ENCODE results near the gene GPR157. TPM values are rescaled to one million over a fixed set of nuclear protein-coding genes. Genes with fewer than 3 reads are reported as not detected.

GPR157 gene
- total and polyA plus RNA-seq, 2 donors: 2.7 to 53.5 TPM

DNA sequence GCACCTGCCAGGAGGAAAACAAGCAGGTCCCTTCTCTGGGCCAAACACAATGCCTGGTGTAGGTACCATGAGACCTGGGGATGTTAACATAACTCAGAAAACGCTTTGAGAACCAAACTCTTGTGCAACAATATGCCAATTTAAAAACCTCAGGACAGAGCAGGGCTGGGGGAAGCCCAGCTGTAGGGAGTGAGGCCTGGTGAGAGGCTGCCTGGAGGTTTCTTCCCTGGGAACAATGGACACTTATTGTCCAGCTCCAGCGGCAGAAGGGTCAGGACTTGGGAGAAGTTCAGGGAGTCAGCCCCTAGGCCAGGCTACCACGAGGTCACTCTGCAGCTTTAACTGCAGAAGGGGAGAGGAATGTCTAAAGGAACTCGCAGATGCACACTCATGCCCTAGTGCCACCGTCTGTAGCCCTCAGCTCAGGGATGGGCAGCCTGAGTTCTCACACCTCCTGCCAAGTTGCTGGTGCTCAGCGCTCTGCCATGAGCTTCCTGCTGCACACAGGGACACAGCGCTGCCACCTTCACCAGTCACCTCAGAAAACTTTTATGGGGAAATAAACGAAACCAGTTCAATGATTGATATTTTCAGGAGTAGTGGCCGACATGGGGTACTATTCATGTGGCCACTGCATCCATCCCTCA lies 8.5 kb downstream of the GPR157 start:
- H3K4me1 ChIP-seq (ENCODE audit: insufficient read depth): no peaks in the 10 kb centered on the region
- WGBS: 81% methylated on average over 9 of the region's 9 CpGs
- no peak overlapping the region for H3K27ac ChIP-seq (ENCODE audit: low read depth)
- H3K36me3 ChIP-seq (ENCODE audit: insufficient read depth): no peaks in the 10 kb centered on the region
- H3K4me3 ChIP-seq (ENCODE audit: low read depth, low read length): no peak overlapping the region
- DNase-seq (ENCODE audit: extremely low spot score): no peak

DNA sequence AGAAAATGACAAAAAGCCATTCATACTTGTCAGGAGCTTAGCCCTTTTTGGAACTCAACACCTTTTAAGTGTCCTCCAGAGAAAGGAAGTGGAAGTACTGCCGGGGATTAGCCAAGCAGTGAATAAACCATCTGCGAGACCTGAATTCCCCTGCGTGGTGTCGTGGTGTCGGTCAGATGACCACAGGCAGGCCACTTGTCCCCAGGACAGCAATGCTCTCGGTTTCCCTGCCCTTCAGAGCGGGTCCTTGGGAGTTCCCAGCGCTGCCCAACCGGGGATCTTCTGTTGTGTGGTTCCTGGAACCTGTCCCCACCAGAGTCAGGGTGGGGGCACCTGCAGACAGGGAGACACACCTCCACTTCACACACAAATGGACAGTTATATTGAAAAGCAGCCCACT lies 9.2 kb downstream of the GPR157 start:
- 86% methylated on average over 9 of the region's 9 CpGs for WGBS
- no peaks in the 10 kb centered on the region for H3K4me1 ChIP-seq (ENCODE audit: insufficient read depth)
- no peak overlapping the region for H3K4me3 ChIP-seq (ENCODE audit: low read depth, low read length)
- no peak overlapping the region for H3K27ac ChIP-seq (ENCODE audit: low read depth)
- no peaks in the 10 kb centered on the region for H3K36me3 ChIP-seq (ENCODE audit: insufficient read depth)
- DNase-seq (ENCODE audit: extremely low spot score): no peak

DNA sequence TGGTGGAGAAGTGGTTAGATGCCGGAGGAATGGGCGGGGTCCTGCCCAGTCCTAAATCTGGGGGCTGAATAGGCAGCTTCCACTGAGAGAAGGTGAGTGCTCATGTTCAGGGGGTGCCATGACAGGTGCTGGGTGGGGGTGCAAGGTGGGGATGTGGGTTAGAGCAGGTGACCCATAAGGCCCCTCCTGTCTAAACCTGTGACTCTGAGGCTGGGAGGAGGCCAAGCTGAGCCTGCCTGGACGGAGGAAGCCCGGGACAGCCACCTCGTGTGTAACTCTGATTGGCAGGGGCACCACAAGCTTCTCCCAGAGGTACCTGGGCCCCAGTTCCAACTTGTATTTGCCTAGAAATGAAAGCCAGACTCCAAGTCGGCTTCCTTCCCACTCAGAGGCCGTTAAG lies 10.7 kb downstream of the GPR157 start:
- H3K4me1 ChIP-seq (ENCODE audit: insufficient read depth): no peaks in the 10 kb centered on the region
- WGBS: 73% methylated on average over 7 of the region's 7 CpGs
- no peak for DNase-seq (ENCODE audit: extremely low spot score)
- H3K36me3 ChIP-seq (ENCODE audit: insufficient read depth): no peaks in the 10 kb centered on the region
- H3K4me3 ChIP-seq (ENCODE audit: low read depth, low read length): no peak overlapping the region
- no peak overlapping the region for H3K27ac ChIP-seq (ENCODE audit: low read depth)

DNA sequence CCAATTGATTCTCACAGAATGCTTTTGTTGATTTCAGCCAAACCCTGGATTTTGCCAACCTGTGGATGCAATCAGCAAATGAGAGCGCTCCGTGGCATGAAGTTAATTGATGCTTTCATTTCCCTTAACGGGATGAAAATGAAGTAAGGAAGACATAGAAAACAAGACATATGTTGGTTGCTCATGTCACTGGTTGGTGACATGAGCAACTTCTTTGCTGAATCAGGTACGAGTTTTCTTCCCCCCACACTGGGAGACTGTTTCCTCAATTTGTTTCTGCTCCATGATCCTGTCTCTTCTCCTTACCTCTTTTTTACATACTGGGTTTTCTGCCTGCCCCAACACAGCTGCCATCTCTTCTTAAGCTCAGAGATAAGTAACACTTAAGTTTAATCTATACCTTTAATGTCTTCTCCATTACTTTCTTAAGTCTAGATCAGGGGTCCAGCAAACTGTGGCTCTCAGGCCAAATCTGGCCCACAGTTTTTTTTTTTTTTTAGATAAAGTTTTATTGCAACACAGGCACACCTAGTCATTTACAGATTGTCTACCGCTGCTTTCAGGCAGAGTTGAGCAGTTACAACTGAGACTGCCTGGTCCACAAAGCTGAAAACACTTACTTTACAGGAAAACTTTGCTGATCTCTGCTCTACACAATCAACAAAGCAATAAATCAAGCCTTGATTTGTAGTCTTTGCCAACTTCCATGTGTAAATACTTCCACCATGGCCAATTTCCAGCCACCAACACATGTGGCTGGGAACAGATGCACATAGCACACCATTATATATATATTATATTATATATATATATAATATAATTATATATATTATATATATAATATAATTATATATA lies 13.3 kb downstream of the GPR157 start:
- no peak for DNase-seq (ENCODE audit: extremely low spot score)
- H3K27ac ChIP-seq (ENCODE audit: low read depth): no peak overlapping the region
- no peaks in the 10 kb centered on the region for H3K36me3 ChIP-seq (ENCODE audit: insufficient read depth)
- WGBS: 79% methylated on average over 5 of the region's 5 CpGs
- H3K4me3 ChIP-seq (ENCODE audit: low read depth, low read length): no peak overlapping the region
- peaks cover 2% of the 10 kb centered on the region for H3K4me1 ChIP-seq (ENCODE audit: insufficient read depth)

DNA sequence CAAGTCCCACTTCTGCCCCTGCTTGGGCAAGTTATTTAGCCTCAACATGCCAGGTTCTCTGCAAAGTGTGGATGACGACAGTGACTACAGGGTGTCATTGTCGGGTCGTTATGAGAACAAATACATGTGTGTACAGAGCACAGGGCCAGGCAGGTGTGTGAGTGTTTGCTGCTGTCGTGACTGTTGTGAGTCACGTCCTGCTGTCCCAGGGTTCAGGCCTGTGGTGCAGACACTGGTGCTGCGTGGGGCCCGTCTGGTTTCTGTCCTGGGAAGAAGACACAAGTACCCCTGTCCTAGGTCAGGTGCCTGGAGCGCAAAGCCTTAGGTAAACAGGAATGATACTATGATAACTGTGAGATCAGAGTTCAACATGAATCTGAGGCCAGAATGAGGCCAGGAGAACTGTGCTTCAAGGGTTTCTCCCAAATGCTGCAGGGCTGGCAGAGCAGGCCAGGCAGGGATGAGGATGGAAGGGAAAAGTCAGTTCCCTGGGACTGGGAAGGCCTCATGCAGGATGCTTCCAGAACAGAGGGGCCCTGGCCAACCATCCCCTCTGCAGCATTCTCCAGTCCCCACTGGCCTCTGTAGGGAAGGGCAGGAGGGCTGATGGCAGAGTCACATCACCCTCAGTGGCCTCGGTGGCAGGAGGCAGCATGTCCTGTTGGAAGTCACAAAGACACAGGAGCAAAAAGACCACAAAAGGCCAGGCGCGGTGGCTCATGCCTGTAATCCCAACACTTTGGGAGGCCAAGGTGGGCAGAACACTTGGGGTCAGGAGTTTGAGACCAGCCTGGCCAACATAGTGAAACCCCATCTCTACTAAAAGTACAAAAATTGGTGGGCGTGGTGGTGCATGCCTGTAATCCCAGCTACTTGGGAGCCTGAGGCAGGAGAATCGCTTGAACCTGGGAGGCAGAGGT lies 15.7 kb downstream of the GPR157 start:
- peaks cover 2% of the 10 kb centered on the region for H3K4me1 ChIP-seq (ENCODE audit: insufficient read depth)
- WGBS: 89% methylated on average over 13 of the region's 13 CpGs
- H3K27ac ChIP-seq (ENCODE audit: low read depth): no peak overlapping the region
- H3K36me3 ChIP-seq (ENCODE audit: insufficient read depth): no peaks in the 10 kb centered on the region
- DNase-seq (ENCODE audit: extremely low spot score): no peak
- H3K4me3 ChIP-seq (ENCODE audit: low read depth, low read length): no peak overlapping the region

DNA sequence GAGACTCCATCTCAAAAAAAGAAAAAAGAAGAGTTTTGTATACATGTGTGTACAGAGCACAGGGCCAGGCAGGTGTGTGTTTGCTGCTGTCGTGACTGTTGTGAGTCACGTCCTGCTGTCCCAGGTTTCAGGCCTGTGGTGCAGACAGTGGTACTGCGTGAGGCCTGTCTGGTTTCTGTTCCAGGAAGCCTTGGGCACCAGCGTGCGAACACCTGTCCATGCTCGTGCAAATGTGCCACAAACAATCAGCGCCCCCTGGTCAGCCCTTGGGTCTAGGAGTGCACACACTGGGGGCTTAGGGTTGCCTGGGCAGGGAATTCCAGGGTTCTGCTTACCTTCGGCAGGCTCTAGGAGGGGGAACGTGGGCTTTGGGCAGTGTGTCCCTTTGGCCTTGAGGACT lies 16.9 kb downstream of the GPR157 start:
- no peaks in the 10 kb centered on the region for H3K36me3 ChIP-seq (ENCODE audit: insufficient read depth)

DNA sequence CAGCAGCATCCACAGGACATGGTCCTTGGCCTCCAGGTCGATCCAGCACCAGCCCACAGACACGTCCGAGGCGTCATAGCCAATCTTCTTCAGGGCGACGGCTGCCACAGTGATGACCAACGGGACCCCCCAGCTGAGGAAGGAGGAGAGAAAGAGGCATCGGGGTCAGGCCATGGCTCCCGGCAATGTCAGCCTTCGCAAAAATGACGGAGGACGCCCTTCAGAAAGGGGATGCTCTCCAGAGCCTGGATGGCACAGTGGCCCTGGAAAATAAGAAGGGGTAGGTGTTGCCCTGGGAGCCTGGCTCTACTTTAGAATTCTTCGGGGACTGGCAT lies 17.6 kb downstream of the GPR157 start:
- 93% methylated on average over 13 of the region's 13 CpGs for WGBS
- H3K27ac ChIP-seq (ENCODE audit: low read depth): no peak overlapping the region
- H3K36me3 ChIP-seq (ENCODE audit: insufficient read depth): no peaks in the 10 kb centered on the region
- no peak for DNase-seq (ENCODE audit: extremely low spot score)
- peaks cover 2% of the 10 kb centered on the region for H3K4me1 ChIP-seq (ENCODE audit: insufficient read depth)
- no peak overlapping the region for H3K4me3 ChIP-seq (ENCODE audit: low read depth, low read length)

More for the DNA sequence above, 16.9 kb downstream of the GPR157 start:
- no peak for DNase-seq (ENCODE audit: extremely low spot score)
- H3K4me1 ChIP-seq (ENCODE audit: insufficient read depth): peaks cover 2% of the 10 kb centered on the region
- H3K27ac ChIP-seq (ENCODE audit: low read depth): no peak overlapping the region
- WGBS: 91% methylated on average over 9 of the region's 9 CpGs
- H3K4me3 ChIP-seq (ENCODE audit: low read depth, low read length): no peak overlapping the region

DNA sequence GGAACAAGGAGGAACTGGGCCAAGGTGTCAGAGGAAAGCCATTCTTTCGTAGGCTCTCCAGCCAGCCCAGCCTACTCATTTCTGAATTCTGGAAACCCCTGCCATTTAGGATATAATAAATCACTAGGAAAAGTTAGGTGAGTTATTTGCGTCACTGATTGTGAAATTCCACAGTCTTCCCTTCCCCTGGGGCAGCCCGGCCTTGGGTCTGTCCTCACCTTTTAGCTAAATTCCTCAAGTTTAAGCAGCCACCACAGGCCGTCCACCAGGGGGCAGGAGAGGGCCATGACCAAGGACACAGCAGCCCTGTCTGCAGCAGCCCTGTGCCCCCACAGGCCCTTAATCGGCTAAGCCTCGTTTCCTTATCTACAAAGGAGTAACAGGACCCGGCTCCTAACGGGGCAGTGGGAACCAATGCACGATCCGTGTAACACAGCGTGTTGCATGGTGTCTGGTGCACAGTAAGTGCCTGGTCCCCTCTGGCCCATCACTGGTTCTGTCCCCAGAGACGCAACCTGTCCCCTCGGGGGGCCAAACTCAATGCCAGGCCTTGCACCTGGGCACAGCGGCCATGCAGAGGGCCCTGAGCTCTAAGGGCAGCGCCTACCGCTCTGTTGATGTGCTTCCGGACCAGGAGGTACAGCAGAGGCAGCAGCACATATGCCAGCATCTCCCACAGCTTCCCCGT lies 18.1 kb downstream of the GPR157 start:
- H3K4me1 ChIP-seq (ENCODE audit: insufficient read depth): peaks cover 2% of the 10 kb centered on the region
- no peak overlapping the region for H3K27ac ChIP-seq (ENCODE audit: low read depth)
- no peaks in the 10 kb centered on the region for H3K36me3 ChIP-seq (ENCODE audit: insufficient read depth)
- 38% methylated on average over 18 of the region's 18 CpGs for WGBS
- DNase-seq (ENCODE audit: extremely low spot score): no peak
- no peak overlapping the region for H3K4me3 ChIP-seq (ENCODE audit: low read depth, low read length)

DNA sequence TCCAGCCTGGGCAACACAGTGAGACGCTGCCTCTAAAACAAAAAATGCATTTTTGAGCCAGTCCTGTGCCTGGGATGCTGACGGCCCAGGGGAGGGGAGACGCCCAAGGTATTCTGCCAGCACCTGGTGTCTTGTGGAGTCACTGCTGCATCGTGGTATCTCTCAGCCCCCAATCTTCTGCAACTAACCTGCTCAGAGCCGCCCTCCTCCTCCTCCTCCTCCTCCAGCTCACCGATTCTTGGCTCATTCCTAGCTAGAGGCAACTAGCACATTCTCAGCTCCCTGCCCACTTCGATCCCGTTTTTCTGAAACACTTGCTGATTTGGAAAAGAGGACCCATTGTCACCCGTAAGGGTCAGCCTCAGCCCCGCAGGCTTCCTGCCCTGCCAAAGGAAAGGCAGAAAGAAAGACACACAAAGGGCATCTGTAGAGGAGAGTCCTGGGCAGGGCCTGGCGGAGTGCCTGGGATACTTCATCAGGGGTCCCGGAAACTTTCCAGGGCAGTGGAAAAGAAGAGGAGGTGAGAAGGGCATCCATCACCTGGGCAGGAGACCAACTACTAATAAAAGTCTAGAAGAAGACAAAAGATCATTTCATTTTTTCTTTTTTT lies 20.7 kb downstream of the GPR157 start:
- Histone ChIP-seq H3K36me3 (ENCODE audit: insufficient read depth) (no peaks in the 10 kb centered on the region), H3K27ac (ENCODE audit: low read depth) (no peak overlapping the region), H3K4me3 (ENCODE audit: low read depth, low read length) (no peak overlapping the region), H3K4me1 (ENCODE audit: insufficient read depth) (peaks cover 2% of the 10 kb centered on the region)
- DNase-seq (ENCODE audit: extremely low spot score): no peak
- WGBS: 91% methylated on average over 12 of the region's 12 CpGs

DNA sequence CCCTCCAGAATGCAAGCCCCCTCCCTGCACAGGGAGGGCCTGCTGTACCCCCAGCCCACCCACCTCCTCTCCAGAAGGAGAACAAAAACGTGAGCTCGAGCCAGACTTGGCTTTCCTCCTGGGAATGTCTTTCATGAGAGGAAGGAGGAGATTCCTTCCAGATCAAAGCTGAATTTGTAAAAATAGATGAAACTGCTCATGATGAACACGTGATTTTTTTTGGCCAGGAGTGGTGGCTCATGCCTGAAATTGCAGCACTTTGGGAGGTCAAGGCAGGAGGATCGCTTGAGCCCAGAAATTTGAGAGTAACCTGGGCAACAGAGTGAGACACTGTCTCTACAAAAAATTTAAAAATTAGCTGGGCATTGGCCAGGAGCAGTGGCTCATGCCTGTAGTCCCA lies 21.8 kb downstream of the GPR157 start:
- 29% methylated on average over 4 of the region's 4 CpGs for WGBS
- Histone ChIP-seq H3K4me3 (ENCODE audit: low read depth, low read length) (no peak overlapping the region), H3K36me3 (ENCODE audit: insufficient read depth) (no peaks in the 10 kb centered on the region), H3K27ac (ENCODE audit: low read depth) (no peak overlapping the region), H3K4me1 (ENCODE audit: insufficient read depth) (no peaks in the 10 kb centered on the region)
- DNase-seq (ENCODE audit: extremely low spot score): no peak

DNA sequence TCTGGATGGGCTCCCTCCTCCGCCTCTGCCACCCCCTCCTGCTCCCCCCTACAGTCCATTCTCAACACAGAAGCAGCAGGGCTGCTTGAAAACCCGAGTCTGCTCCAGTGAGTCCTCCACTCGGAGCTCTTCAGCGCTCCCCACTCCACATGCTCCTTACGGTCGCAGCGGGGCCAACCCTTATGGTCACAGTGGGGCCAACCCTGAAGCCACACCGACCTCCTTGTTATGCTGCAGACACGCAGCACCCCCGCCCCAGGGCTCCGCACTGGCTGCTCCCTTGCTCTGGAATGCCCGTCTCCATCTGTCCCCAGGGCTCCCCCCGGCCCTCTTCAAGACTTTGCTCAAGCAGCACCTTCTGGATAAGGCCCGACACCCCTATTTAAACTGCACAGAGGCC lies 22.6 kb downstream of the GPR157 start:
- no peak overlapping the region for H3K27ac ChIP-seq (ENCODE audit: low read depth)
- H3K4me1 ChIP-seq (ENCODE audit: insufficient read depth): no peaks in the 10 kb centered on the region
- H3K4me3 ChIP-seq (ENCODE audit: low read depth, low read length): no peak overlapping the region
- no peaks in the 10 kb centered on the region for H3K36me3 ChIP-seq (ENCODE audit: insufficient read depth)
- 90% methylated on average over 14 of the region's 14 CpGs for whole genome bisulfite sequencing
- DNase-seq (ENCODE audit: extremely low spot score): no peak

DNA sequence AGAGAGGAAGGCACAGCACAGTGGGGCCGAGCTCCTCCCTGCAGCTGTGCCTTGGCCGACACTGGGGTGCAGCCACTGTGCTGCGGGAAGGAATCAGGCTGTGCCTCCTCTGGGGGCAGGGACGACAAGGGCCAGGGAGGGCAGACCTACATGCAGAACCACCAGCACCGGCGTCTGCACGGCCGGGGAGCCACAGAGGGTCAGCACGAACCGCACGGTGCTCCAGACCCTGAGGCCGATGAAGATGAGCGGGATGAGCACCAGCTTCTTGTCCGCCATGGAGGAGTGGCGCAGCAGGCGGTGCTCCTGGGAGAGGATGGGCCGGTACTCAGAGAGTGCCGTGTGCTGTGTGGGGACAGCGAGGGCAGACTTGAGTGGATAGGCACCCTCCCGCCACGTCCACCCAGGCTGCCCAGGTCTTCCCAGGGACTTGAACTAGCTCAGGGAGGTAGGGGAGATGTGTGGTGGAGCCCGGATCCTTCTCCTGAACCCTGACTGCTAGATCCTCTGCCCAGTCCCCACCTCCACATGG lies 23.5 kb downstream of the GPR157 start:
- no peak for DNase-seq (ENCODE audit: extremely low spot score)
- Histone ChIP-seq H3K36me3 (ENCODE audit: insufficient read depth) (no peaks in the 10 kb centered on the region), H3K4me1 (ENCODE audit: insufficient read depth) (no peaks in the 10 kb centered on the region), H3K27ac (ENCODE audit: low read depth) (no peak overlapping the region), H3K4me3 (ENCODE audit: low read depth, low read length) (no peak overlapping the region)
- 93% methylated on average over 22 of the region's 22 CpGs for WGBS
